ENCODE results near the gene ACP1.

DNA sequence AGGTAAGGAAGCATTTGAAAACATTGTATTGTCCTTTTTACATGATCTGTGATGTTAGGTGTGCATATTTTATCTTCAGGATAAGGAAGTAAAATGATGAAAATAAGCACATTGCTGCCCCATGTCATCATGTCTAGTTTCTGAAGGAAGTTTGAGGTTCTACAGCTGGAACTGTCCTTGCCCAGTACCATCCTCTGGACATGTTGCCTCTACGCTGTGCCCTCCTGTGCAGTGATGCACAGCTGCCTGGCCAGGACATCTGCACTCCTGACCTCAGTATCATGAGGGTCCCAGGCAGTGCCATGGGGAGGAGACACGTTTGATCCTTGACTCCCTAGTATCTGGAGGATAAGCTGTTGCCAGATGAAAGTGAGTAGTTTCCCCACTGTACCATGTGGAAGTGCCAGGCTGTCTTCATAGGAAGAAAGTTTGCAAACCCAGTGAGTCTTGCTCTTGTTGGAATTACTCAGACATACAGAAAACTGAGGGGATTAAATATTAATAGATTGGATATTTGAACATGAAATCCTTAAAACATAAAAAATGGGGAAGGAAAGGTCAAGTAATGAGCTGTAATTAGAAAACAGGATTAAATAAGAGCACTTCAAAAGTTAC, 13.7 kb downstream of the ACP1 start:
- no peak for TF ChIP-seq POLR2A (IDR thresholded peaks at IDR 0.05; ENCODE audit: low read depth, low read length)
- no peak for TF ChIP-seq TAF1 (IDR thresholded peaks at IDR 0.05; ENCODE audit: borderline replicate concordance, low read depth, low read length)

All from GM12892 (cell line).